ENCODE results near the gene SMC4. TPM values are rescaled to one million over a fixed set of nuclear protein-coding genes. Genes with fewer than 3 reads are reported as not detected.

The SMC4 gene
- total RNA-seq, 4 donors from 2014 or later = 34.3 to 123 (median 50.8) TPM

GRCh38 chr3:160398820-160399124 lies 678 bp upstream of the SMC4 start:
- TF ChIP-seq, protein P1, sequence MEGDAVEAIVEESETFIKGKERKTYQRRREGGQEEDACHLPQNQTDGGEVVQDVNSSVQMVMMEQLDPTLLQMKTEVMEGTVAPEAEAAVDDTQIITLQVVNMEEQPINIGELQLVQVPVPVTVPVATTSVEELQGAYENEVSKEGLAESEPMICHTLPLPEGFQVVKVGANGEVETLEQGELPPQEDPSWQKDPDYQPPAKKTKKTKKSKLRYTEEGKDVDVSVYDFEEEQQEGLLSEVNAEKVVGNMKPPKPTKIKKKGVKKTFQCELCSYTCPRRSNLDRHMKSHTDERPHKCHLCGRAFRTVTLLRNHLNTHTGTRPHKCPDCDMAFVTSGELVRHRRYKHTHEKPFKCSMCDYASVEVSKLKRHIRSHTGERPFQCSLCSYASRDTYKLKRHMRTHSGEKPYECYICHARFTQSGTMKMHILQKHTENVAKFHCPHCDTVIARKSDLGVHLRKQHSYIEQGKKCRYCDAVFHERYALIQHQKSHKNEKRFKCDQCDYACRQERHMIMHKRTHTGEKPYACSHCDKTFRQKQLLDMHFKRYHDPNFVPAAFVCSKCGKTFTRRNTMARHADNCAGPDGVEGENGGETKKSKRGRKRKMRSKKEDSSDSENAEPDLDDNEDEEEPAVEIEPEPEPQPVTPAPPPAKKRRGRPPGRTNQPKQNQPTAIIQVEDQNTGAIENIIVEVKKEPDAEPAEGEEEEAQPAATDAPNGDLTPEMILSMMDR (IDR thresholded peaks at IDR 0.05) = no peak
- peak in 1 of 2 donors; percentile 7 for TF ChIP-seq POLR2A (IDR thresholded peaks at IDR 0.05)
- DNase-seq = no peak
- H3K27me3 ChIP-seq = no peaks in the 10 kb centered on the region
- H3K9me3 ChIP-seq = no peaks in the 10 kb centered on the region
- H3K27ac ChIP-seq = peak overlapping the region; percentile 83 to 94 (median 86)
- H3K4me3 ChIP-seq = peak overlapping the region; percentile 66 to 79 (median 76)
- no peaks in the 10 kb centered on the region for H3K36me3 ChIP-seq
- H3K4me1 ChIP-seq = peaks cover 0 to 7% (median 6%) of the 10 kb centered on the region in 4 donors

DNA sequence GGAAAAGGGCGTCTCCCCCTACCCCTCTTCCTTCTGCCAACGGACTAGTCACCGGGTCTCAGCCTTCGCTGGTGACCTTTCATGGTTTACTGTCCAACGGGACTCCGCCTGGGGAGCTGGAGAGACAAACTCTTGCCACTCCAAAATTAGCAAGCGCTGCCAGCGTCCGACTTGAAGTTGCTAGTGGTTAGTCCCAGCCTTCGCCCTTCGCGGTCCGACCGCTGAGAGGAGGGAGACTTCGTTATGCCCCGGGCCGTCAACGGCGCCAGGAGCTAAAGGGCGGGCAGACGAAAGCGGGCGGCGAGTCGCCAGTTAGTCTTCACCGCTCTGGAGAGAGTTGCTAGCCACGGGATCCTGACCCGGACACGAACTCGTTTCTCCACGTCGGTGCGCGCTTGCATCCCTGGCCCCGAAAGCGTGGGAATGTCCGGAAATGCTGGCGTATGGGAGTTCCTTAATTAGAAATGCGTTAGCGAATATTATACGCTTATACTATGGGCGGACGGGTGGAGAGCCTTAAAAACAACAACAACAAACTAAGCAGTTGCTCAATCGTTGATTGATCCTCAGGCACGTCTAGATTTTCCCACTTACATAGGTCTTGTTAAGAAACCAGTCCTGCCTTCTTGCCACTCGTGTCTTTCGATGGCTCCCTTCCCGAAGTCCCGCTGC lies 716 bp downstream of the SMC4 start:
- Histone ChIP-seq H3K27ac (peak overlapping the region; percentile 83 to 94 (median 86)), H3K4me1 (peaks cover 0 to 7% (median 6%) of the 10 kb centered on the region in 4 donors), H3K4me3 (peak overlapping the region; percentile 66 to 79 (median 76)), H3K9me3 (no peaks in the 10 kb centered on the region), H3K36me3 (no peaks in the 10 kb centered on the region), H3K27me3 (no peaks in the 10 kb centered on the region)
- TF ChIP-seq, protein P1 (IDR thresholded peaks at IDR 0.05) = no peak
- no peak for TF ChIP-seq POLR2A (IDR thresholded peaks at IDR 0.05)
- peak; percentile 28 to 76 (median 72) for DNase-seq

DNA sequence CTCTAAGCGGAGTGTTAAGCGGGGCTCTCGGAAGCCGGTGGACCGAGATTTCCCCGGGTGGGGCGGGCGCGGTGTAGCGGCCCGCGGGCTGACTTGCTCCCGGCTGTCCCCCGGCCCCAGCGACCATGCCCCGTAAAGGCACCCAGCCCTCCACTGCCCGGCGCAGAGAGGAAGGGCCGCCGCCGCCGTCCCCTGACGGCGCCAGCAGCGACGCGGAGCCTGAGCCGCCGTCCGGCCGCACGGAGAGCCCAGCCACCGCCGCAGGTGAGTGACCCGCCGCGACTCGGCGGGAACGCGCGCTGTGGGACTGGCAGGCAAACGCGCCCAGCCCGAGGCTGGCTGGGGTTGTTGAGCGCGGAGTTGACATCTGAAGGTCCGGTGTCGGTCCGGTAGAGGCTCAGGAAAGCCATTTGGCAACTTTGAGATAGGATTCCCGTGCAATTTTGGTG lies 1.3 kb downstream of the SMC4 start:
- H3K4me3 ChIP-seq = peak overlapping the region; percentile 66 to 79 (median 76)
- no peaks in the 10 kb centered on the region for H3K36me3 ChIP-seq
- no peaks in the 10 kb centered on the region for H3K27me3 ChIP-seq
- H3K27ac ChIP-seq = peak overlapping the region; percentile 83 to 94 (median 86)
- H3K9me3 ChIP-seq = no peaks in the 10 kb centered on the region
- peak in 2 of 3 donors; percentile 57 to 69 for DNase-seq
- no peak for TF ChIP-seq POLR2A (IDR thresholded peaks at IDR 0.05)
- TF ChIP-seq, protein P1 (IDR thresholded peaks at IDR 0.05) = no peak
- H3K4me1 ChIP-seq = peaks cover 0 to 7% (median 6%) of the 10 kb centered on the region in 4 donors

- H3K4me3 ChIP-seq = peak overlapping the region; percentile 66 to 79 (median 76)
- H3K27ac ChIP-seq = peak overlapping the region; percentile 3 to 94 (median 86)
- no peak for DNase-seq
- H3K9me3 ChIP-seq = no peaks in the 10 kb centered on the region
- no peaks in the 10 kb centered on the region for H3K36me3 ChIP-seq
- no peaks in the 10 kb centered on the region for H3K27me3 ChIP-seq
- TF ChIP-seq, protein P1 (IDR thresholded peaks at IDR 0.05) = no peak
- TF ChIP-seq POLR2A (IDR thresholded peaks at IDR 0.05) = no peak
- H3K4me1 ChIP-seq = peaks cover 0 to 7% (median 6%) of the 10 kb centered on the region in 4 donors
Observed at GRCh38 chr3:160401291-160402095, 2.0 kb downstream of the SMC4 start.

- Histone ChIP-seq H3K36me3 (no peaks in the 10 kb centered on the region), H3K4me3 (peak overlapping the region in 2 of 4 donors; percentile 75 to 78), H3K4me1 (peaks cover 0 to 7% (median 6%) of the 10 kb centered on the region in 4 donors), H3K27ac (peak overlapping the region in 1 of 4 donors; percentile 4), H3K27me3 (no peaks in the 10 kb centered on the region), H3K9me3 (no peaks in the 10 kb centered on the region)
- no peak for TF ChIP-seq POLR2A (IDR thresholded peaks at IDR 0.05)
- TF ChIP-seq, protein P1 (IDR thresholded peaks at IDR 0.05) = no peak
- no peak for DNase-seq
Observed at GRCh38 chr3:160402221-160403027, 3.0 kb downstream of the SMC4 start.

All from Peyer's patch (tissue), 4 donors.